GM23248 (cell line): ENCODE data around the gene TMEM129. TPM values are rescaled to one million over a fixed set of nuclear protein-coding genes. Genes with fewer than 3 reads are reported as not detected.

Experiments used
- DNase-seq: peaks from one replicate; pipeline ENCODE4 v3.0.0-alpha.2; 2015
- H2AFZ ChIP-seq: fragments of 200-600 bp; sonication (generic); 2 replicates; pipeline ENCODE4 v1.6.1; 2016; ENCODE audit warnings: antibody characterized with exemption
- H3F3A ChIP-seq: fragments of 200-600 bp; sonication (generic); 2 replicates; pipeline ENCODE4 v1.6.1; 2016; ENCODE audit warnings: mild to moderate bottlenecking, antibody characterized with exemption, mixed run types; ENCODE audit not compliant: insufficient read depth
- H3K27ac ChIP-seq: fragments of 200-600 bp; sonication (generic); 2 replicates; pipeline ENCODE4 v1.5.1; 2016; ENCODE audit warnings: mild to moderate bottlenecking
- H3K27me3 ChIP-seq: fragments of 200-600 bp; sonication (generic); replicated peaks from 2 replicates; pipeline ENCODE4 v1.6.1; 2016; ENCODE audit warnings: mild to moderate bottlenecking; ENCODE audit not compliant: insufficient read depth
- H3K36me3 ChIP-seq: fragments of 200-600 bp; sonication (generic); 2 replicates; pipeline ENCODE4 v1.6.1; 2016; ENCODE audit warnings: low read depth, mild to moderate bottlenecking
- H3K4me1 ChIP-seq: fragments of 200-600 bp; sonication (generic); 2 replicates; pipeline ENCODE4 v1.6.1; 2016; ENCODE audit warnings: mild to moderate bottlenecking; ENCODE audit not compliant: insufficient read depth
- H3K4me2 ChIP-seq: fragments of 200-600 bp; sonication (generic); one replicate; pipeline ENCODE4 v1.6.1; 2016; ENCODE audit warnings: mild to moderate bottlenecking; ENCODE audit not compliant: unreplicated experiment
- H3K4me3 ChIP-seq: fragments of 200-600 bp; sonication (generic); 2 replicates; pipeline ENCODE4 v1.5.1; 2016; ENCODE audit warnings: mild to moderate bottlenecking
- H3K79me2 ChIP-seq: fragments of 200-600 bp; sonication (generic); 2 replicates; pipeline ENCODE4 v1.6.1; 2016; ENCODE audit warnings: mild to moderate bottlenecking; ENCODE audit not compliant: insufficient read depth
- H3K9ac ChIP-seq: fragments of 200-600 bp; sonication (generic); 2 replicates; pipeline ENCODE4 v1.6.1; 2016; ENCODE audit warnings: mild to moderate bottlenecking
- H3K9me2 ChIP-seq: fragments of 200-600 bp; sonication (generic); 2 replicates; pipeline ENCODE4 v1.6.1; 2016; ENCODE audit warnings: mixed run types, mild to moderate bottlenecking, moderate library complexity; ENCODE audit not compliant: insufficient read depth
- H3K9me3 ChIP-seq: fragments of 200-600 bp; sonication (generic); one replicate; pipeline ENCODE4 v1.6.1; 2017; ENCODE audit warnings: low read depth
- H4K20me1 ChIP-seq: fragments of 200-600 bp; sonication (generic); 2 replicates; pipeline ENCODE4 v1.6.0; 2016; ENCODE audit not compliant: insufficient read depth
- EZH2 ChIP-seq: fragments of 200-600 bp; sonication (generic); IDR thresholded peaks from 2 replicates; pipeline ENCODE4 v1.6.1; 2018; ENCODE audit warnings: antibody characterized with exemption, mild to moderate bottlenecking; ENCODE audit not compliant: insufficient read depth, poor library complexity, severe bottlenecking
- EZH2phosphoT487 ChIP-seq: fragments of 200-600 bp; sonication (generic); IDR thresholded peaks from 2 replicates; pipeline ENCODE4 v1.6.1; 2018; ENCODE audit warnings: antibody characterized with exemption, moderate library complexity, mild to moderate bottlenecking, low read depth; ENCODE audit not compliant: insufficient read depth
- WGBS, 2 experiments: methylation state at CpG; one replicate each; pipeline ENCODE4 v1.1.6; 2015 to 2017; ENCODE audit warnings: low lambda C conversion rate in 2 of 2, low coverage in 1 of 2; ENCODE audit errors: missing lambda C conversion rate in 2 of 2; 5-methylcytosine and 5-hydroxymethylcytosine counted together
- in situ Hi-C: fragments of 300-500 bp; cut with MboI; formaldehyde crosslinking; loops from 2 replicates; pipeline ENCODE4 v1.15.0; 2020
- polyA plus RNA-seq: library from polyadenylated mRNA; unstranded; fragments of >200 nt; fragmentation: Nextera tagmentation; extraction: Ambion mirVana; gene quantifications from 2 replicates; pipeline ENCODE4 v1.2.1, GENCODE V29; 2016
- total RNA-seq: library from RNA; depleted of rRNA; stranded (reverse); fragments of >200 nt; shearing (Covaris generic); gene quantifications from 2 replicates; pipeline ENCODE4 v1.2.3, GENCODE V29; 2014

TMEM129 gene
- total and polyA plus RNA-seq, 2 experiments from 2014 or later: 32.6 to 80.2 TPM

- WGBS, 2 experiments: 83 to 86% methylated on average over 18 to 20 of the region's 20 CpGs
- H3K9me2 ChIP-seq: no peaks in the 10 kb centered on the region
- no peak overlapping the region for H3K9ac ChIP-seq
- no peaks in the 10 kb centered on the region for H3F3A ChIP-seq
- no peaks in the 10 kb centered on the region for H3K9me3 ChIP-seq
- no peak overlapping the region for H2AFZ ChIP-seq
- H3K27ac ChIP-seq: no peak overlapping the region
- in situ Hi-C loops: no loop called here
- no peak for DNase-seq
- no peaks in the 10 kb centered on the region for H3K4me1 ChIP-seq
- H4K20me1 ChIP-seq: no peaks in the 10 kb centered on the region
- TF ChIP-seq EZH2 (no peak), EZH2phosphoT487 (no peak)
- no peaks in the 10 kb centered on the region for H3K36me3 ChIP-seq
- no peak overlapping the region for H3K4me3 ChIP-seq
- H3K4me2 ChIP-seq: no peak overlapping the region
- no peaks in the 10 kb centered on the region for H3K79me2 ChIP-seq
- H3K27me3 ChIP-seq: no peaks in the 10 kb centered on the region
Observed at GRCh38 chr4:1762264-1763010, 41.3 kb upstream of the TMEM129 start.

- Histone ChIP-seq H3K27me3 (no peaks in the 10 kb centered on the region), H3K79me2 (no peaks in the 10 kb centered on the region), H2AFZ (no peak overlapping the region), H3F3A (no peaks in the 10 kb centered on the region), H3K9ac (no peak overlapping the region), H3K36me3 (no peaks in the 10 kb centered on the region), H3K4me1 (no peaks in the 10 kb centered on the region), H3K9me2 (no peaks in the 10 kb centered on the region), H3K27ac (no peak overlapping the region), H3K4me3 (no peak overlapping the region), H4K20me1 (no peaks in the 10 kb centered on the region), H3K4me2 (no peak overlapping the region), H3K9me3 (no peaks in the 10 kb centered on the region)
- no peak for DNase-seq
- WGBS, 2 experiments: 64 to 71% methylated on average over 8 to 32 of the region's 32 CpGs
- in situ Hi-C loops: no loop called here
- TF ChIP-seq EZH2 (no peak), EZH2phosphoT487 (no peak)
Observed at GRCh38 chr4:1761130-1761689, 40.1 kb upstream of the TMEM129 start.

GRCh38 chr4:1760521-1761071 lies 39.5 kb upstream of the TMEM129 start:
- Histone ChIP-seq H3K27me3 (no peaks in the 10 kb centered on the region), H4K20me1 (no peaks in the 10 kb centered on the region), H3K4me3 (no peak overlapping the region), H2AFZ (no peak overlapping the region), H3K4me2 (no peak overlapping the region), H3K79me2 (no peaks in the 10 kb centered on the region), H3K9ac (no peak overlapping the region), H3K4me1 (no peaks in the 10 kb centered on the region), H3K27ac (no peak overlapping the region), H3K9me3 (no peaks in the 10 kb centered on the region), H3K36me3 (no peaks in the 10 kb centered on the region), H3K9me2 (no peaks in the 10 kb centered on the region), H3F3A (no peaks in the 10 kb centered on the region)
- WGBS, 2 experiments: 49 to 68% methylated on average over 9 to 25 of the region's 25 CpGs
- in situ Hi-C loops: no loop called here
- DNase-seq: no peak
- TF ChIP-seq EZH2phosphoT487 (no peak), EZH2 (no peak)

- Histone ChIP-seq H3K79me2 (no peaks in the 10 kb centered on the region), H3K4me1 (no peaks in the 10 kb centered on the region), H3K9ac (no peak overlapping the region), H3K9me3 (no peaks in the 10 kb centered on the region), H3K4me3 (no peak overlapping the region), H3K27ac (no peak overlapping the region), H3F3A (no peaks in the 10 kb centered on the region), H3K27me3 (no peaks in the 10 kb centered on the region), H2AFZ (no peak overlapping the region), H3K4me2 (no peak overlapping the region), H3K9me2 (no peaks in the 10 kb centered on the region), H4K20me1 (no peaks in the 10 kb centered on the region), H3K36me3 (no peaks in the 10 kb centered on the region)
- in situ Hi-C loops: no loop called here
- 71 to 77% methylated on average over 13 of the region's 13 CpGs for WGBS, 2 experiments
- no peak for DNase-seq
- TF ChIP-seq EZH2phosphoT487: no peak
- TF ChIP-seq EZH2: no peak
Observed at GRCh38 chr4:1759818-1760223, 38.7 kb upstream of the TMEM129 start.
